Endothelial cell of umbilical vein (primary cell): ENCODE results near the gene ZFPM1. TPM values are rescaled to one million over a fixed set of nuclear protein-coding genes. Genes with fewer than 3 reads are reported as not detected.

Experiments
- BruUV-seq: library from RNA; stranded (reverse); fragments of 400-500 nt; replicated peaks from 2 replicates; lab custom pipeline; 2021; lab: Mats Ljungman, UMichigan
- CTCF ChIA-PET: fragments of 300-600, 350-600 bp; sonication (Branson Sonifier 250); formaldehyde crosslinking; loops from one replicate; lab custom pipeline; 2021; ENCODE audit warnings: antibody characterized with exemption, inconsistent platforms; lab: Charles Lee
- POLR2A ChIA-PET: fragments of 300-600, 350-600 bp; sonication (Branson Sonifier 250); formaldehyde crosslinking; loops from one replicate; lab custom pipeline; 2021; ENCODE audit warnings: antibody characterized with exemption, inconsistent platforms; lab: Charles Lee
- DNase-seq: peaks from one replicate; pipeline ENCODE4 v3.0.0-alpha.2; 2011; ENCODE audit warnings: low read depth, low spot score
- FAIRE-seq: peaks from 2 replicates; lab custom pipeline; 2011; peaks lifted over from hg19 to GRCh38; lab: Jason Lieb, UNC
- H2AFZ ChIP-seq: 2 replicates; pipeline ENCODE4 v1.6.0; 2012; ENCODE audit warnings: low read depth, low read length, control low read depth, inconsistent platforms
- H3K27ac ChIP-seq: 2 replicates; pipeline ENCODE4 v1.5.1; 2011; ENCODE audit warnings: low read depth, mild to moderate bottlenecking, control low read depth, low read length, moderate library complexity; ENCODE audit not compliant: insufficient read depth
- H3K27me3 ChIP-seq, 2 experiments: 2 replicates each; pipeline versions ENCODE4 v1.6.0 to v1.6.1; 2011; ENCODE audit warnings: low read length in 2 of 2, mixed read lengths in 1 of 2; ENCODE audit not compliant: control insufficient read depth in 2 of 2, insufficient read depth in 2 of 2
- H3K36me3 ChIP-seq, 2 experiments: 2 replicates in 1 of 2; 3 replicates in 1 of 2; pipeline ENCODE4 v1.5.1; 2011; ENCODE audit warnings: low read length in 2 of 2, mild to moderate bottlenecking in 1 of 2, moderate library complexity in 1 of 2; ENCODE audit not compliant: control insufficient read depth in 2 of 2, insufficient read depth in 2 of 2; ENCODE audit errors: extremely low read depth in 1 of 2
- H3K4me1 ChIP-seq: 3 replicates; pipeline ENCODE4 v1.5.1; 2011; ENCODE audit warnings: mild to moderate bottlenecking, low read length; ENCODE audit not compliant: control insufficient read depth, insufficient read depth; ENCODE audit errors: extremely low read depth
- H3K4me2 ChIP-seq: 2 replicates; pipeline ENCODE4 v1.6.1; 2011; ENCODE audit warnings: low read length, control low read depth, mixed read lengths; ENCODE audit not compliant: insufficient read depth
- H3K4me3 ChIP-seq, 3 experiments: fragments of 200-600 bp in 1 of 3; sonication (generic), shearing (Covaris generic) in 1 of 3; replicated peaks in 1 of 3; 2 replicates each; pipeline ENCODE4 v1.5.1; 2011 to 2016; ENCODE audit warnings: control low read depth in 3 of 3, low read length in 3 of 3, mild to moderate bottlenecking in 2 of 3, inconsistent platforms in 1 of 3, low read depth in 1 of 3, moderate library complexity in 1 of 3; ENCODE audit not compliant: insufficient read depth in 1 of 3
- H3K79me2 ChIP-seq: 2 replicates; pipeline ENCODE4 v1.6.0; 2012; ENCODE audit warnings: low read length, inconsistent platforms; ENCODE audit not compliant: control insufficient read depth, insufficient read depth
- H3K9ac ChIP-seq: replicated peaks from 2 replicates; pipeline ENCODE3; 2011; ENCODE audit warnings: low read length, control low read depth; ENCODE audit not compliant: insufficient read depth; ENCODE audit errors: extremely low read depth
- H3K9me1 ChIP-seq: replicated peaks from 3 replicates; pipeline ENCODE4 v1.6.0; 2011; ENCODE audit warnings: mild to moderate bottlenecking, low read length; ENCODE audit not compliant: control insufficient read depth, insufficient read depth; ENCODE audit errors: extremely low read depth
- H3K9me3 ChIP-seq: replicated peaks from 2 replicates; pipeline ENCODE4 v1.5.1; 2012; ENCODE audit warnings: low read length, inconsistent platforms; ENCODE audit not compliant: control insufficient read depth, insufficient read depth
- H4K20me1 ChIP-seq: replicated peaks from 2 replicates; pipeline ENCODE3; 2011; ENCODE audit warnings: mild to moderate bottlenecking, low read length; ENCODE audit not compliant: control insufficient read depth, insufficient read depth; ENCODE audit errors: extremely low read depth
- CTCF ChIP-seq, 2 donors: IDR thresholded peaks; 1 replicate in 1 of 2; 2 replicates in 1 of 2; pipeline ENCODE4 v1.5.1; 2011; ENCODE audit warnings: low read length in 2 of 2, mild to moderate bottlenecking in 2 of 2, moderate library complexity in 2 of 2, control low read depth in 1 of 2, inconsistent platforms in 1 of 2, low read depth in 1 of 2; ENCODE audit not compliant: insufficient read depth in 1 of 2; ENCODE audit errors: extremely low read depth in 1 of 2
- EZH2 ChIP-seq: IDR thresholded peaks from 2 replicates; pipeline ENCODE4 v1.6.1; 2012; ENCODE audit warnings: borderline replicate concordance, low read depth, mild to moderate bottlenecking, moderate library complexity, low read length, inconsistent platforms; ENCODE audit not compliant: severe bottlenecking
- FOS ChIP-seq: IDR thresholded peaks from 2 replicates; pipeline ENCODE4 v1.6.1; 2011; ENCODE audit warnings: mild to moderate bottlenecking, low read length, moderate library complexity, borderline replicate concordance; ENCODE audit not compliant: insufficient read depth
- GATA2 ChIP-seq: IDR thresholded peaks from 2 replicates; pipeline ENCODE4 v1.7.0; 2011; ENCODE audit warnings: low read depth, mild to moderate bottlenecking, moderate library complexity, mixed read lengths, low read length; ENCODE audit not compliant: insufficient read length, insufficient read depth
- JUN ChIP-seq: IDR thresholded peaks from 2 replicates; pipeline ENCODE4 v1.6.1; 2011; ENCODE audit warnings: borderline replicate concordance, low read depth; ENCODE audit not compliant: insufficient read length, insufficient read depth
- MYC ChIP-seq: IDR thresholded peaks from one replicate; pipeline ENCODE4 v1.6.1; 2011; ENCODE audit warnings: mild to moderate bottlenecking, low read depth, low read length
- POLR2A ChIP-seq: IDR thresholded peaks from 2 replicates; pipeline ENCODE4 v1.6.1; 2012; ENCODE audit warnings: low read depth, mild to moderate bottlenecking, control low read depth, low read length
- POLR2AphosphoS5 ChIP-seq: IDR thresholded peaks from 2 replicates; pipeline ENCODE4 v1.6.1; 2012; ENCODE audit warnings: low read depth, mild to moderate bottlenecking, control low read depth, low read length, moderate library complexity; ENCODE audit not compliant: insufficient read depth
- dilution Hi-C: fragments of 300-500 bp; cut with MboI; formaldehyde crosslinking; loops from one replicate; pipeline ENCODE4 v1.15.0; 2019; ENCODE audit warnings: low sequenced_read_pairs; ENCODE audit not compliant: extremely low pct_ligation_motif_present
- intact Hi-C: fragments of 100-400 bp; cut with micrococcal nuclease; formaldehyde crosslinking; loops from one replicate; pipeline ENCODE4 v1.10.0; 2022
- polyA plus RNA-seq, 4 experiments: library from polyadenylated mRNA; depleted of rRNA in 3 of 4; stranded (reverse) in 3 of 4; unstranded in 1 of 4; fragments of >200 nt; gene quantifications; 2 replicates each; pipeline versions ENCODE4 v1.2.1 to v1.2.3, GENCODE V29; 2011 to 2012; ENCODE audit warnings: missing spikeins in 1 of 4
- total RNA-seq: library from RNA; stranded (reverse); gene quantifications from 2 replicates; pipeline ENCODE4 v1.2.3, GENCODE V29; 2021
- TF ChIP-seq, protein P1 (sequence below): IDR thresholded peaks from 2 replicates; pipeline ENCODE4 v1.6.1; 2011; ENCODE audit not compliant: insufficient read depth, insufficient read length

The ZFPM1 gene
- total and polyA plus RNA-seq, 2 donors (not counting 3 experiments of a cell fraction or from before 2014, with no cell fraction given), result 0.37 to 7.5 TPM

GRCh38 chr16:88458773-88459235 lies 5.7 kb downstream of the ZFPM1 start:
- no peak for DNase-seq
- Histone ChIP-seq H2AFZ (no peak overlapping the region), H3K4me2 (no peak overlapping the region), H4K20me1 (no peaks in the 10 kb centered on the region), H3K79me2 (peaks cover 43% of the 10 kb centered on the region), H3K4me1 (peaks cover 17% of the 10 kb centered on the region), H3K9me3 (no peaks in the 10 kb centered on the region), H3K4me3 (no peak overlapping the region), H3K9me1 (no peaks in the 10 kb centered on the region), H3K27me3 (no peaks in the 10 kb centered on the region), H3K36me3 (no peaks in the 10 kb centered on the region), H3K9ac (no peak overlapping the region), H3K27ac (no peak overlapping the region)
- TF ChIP-seq, protein P1, sequence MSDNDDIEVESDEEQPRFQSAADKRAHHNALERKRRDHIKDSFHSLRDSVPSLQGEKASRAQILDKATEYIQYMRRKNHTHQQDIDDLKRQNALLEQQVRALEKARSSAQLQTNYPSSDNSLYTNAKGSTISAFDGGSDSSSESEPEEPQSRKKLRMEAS, result no peak
- TF ChIP-seq JUN, result no peak
- no peak for TF ChIP-seq MYC
- no peak for TF ChIP-seq FOS
- TF ChIP-seq POLR2AphosphoS5, result no peak
- TF ChIP-seq POLR2A, result no peak
- TF ChIP-seq EZH2, result no peak
- no peak for TF ChIP-seq GATA2
- TF ChIP-seq CTCF (IDR thresholded peaks at IDR 0.05; ENCODE audit: extremely low read depth in 1 of 2, insufficient read depth in 1 of 2, low read depth in 1 of 2, low read length in 2 of 2), result no peak
- no TSS peak for BruUV-seq
- ChIA-PET CTCF (no interaction called here), POLR2A (no interaction called here)
- dilution Hi-C loops (no loop called here), intact Hi-C loops (loop anchor here (5.0 kb wide), 1 partner anchor 43 kb away; no protein-coding TSS in a partner anchor)
- no peak for FAIRE-seq
